GM13977 (cell line): Measurements from ENCODE around the gene SPARC.

ENCODE experiments used
- DNase-seq: peaks from one replicate; pipeline ENCODE4 v3.0.0; 2012; ENCODE audit warnings: low spot score
- in situ Hi-C: fragments of 300-500 bp; cut with MboI; formaldehyde crosslinking; loops from one replicate; pipeline ENCODE4 v1.12.0; 2022; ENCODE audit warnings: low sequenced_read_pairs, low pct_unique_long_range_greater_than_20kb, mixed read lengths, inconsistent platforms; ENCODE audit not compliant: unreplicated experiment
- TF ChIP-seq, protein P1 (sequence below): IDR thresholded peaks from 2 replicates; pipeline ENCODE4 v1.5.1; 2012; ENCODE audit warnings: mild to moderate bottlenecking, control low read depth; ENCODE audit not compliant: insufficient read depth; ENCODE audit errors: extremely low read depth, missing control alignments

SPARC gene

DNA sequence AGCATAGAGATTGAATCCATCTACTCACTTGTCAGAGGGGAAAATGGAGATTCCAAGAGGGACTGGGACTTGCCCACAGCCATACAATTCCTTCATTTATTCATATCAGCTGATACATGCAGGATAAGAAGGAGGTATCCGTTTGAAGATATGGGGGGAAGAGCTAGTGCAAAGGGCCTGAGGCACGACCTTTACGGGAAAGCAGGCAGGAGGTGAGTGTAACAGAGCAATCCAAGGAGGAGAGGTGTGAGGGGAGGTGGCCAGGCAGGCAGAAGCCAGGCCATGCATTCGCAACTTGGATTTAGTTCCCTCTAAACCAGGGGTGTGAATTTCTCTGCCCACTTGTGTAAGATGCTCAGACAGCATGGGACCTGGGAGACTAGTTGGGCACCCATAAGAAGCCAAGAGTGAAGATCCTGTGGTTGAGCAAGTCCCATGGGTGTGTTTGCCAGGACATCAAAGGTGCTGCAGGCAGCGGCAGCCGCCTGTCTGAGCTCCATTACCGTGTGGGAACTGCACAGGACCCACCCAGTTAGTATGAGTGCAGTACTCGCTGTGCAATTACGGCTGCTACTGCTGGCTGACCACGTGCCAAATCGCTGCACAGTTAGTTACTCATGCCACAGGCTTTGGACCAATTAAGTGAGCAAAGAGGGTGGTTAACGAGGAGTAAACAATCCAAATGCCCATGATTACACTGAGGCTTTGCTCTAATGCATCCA lies 64.2 kb downstream of the SPARC start:
- in situ Hi-C loops = no loop called here
- TF ChIP-seq, protein P1, sequence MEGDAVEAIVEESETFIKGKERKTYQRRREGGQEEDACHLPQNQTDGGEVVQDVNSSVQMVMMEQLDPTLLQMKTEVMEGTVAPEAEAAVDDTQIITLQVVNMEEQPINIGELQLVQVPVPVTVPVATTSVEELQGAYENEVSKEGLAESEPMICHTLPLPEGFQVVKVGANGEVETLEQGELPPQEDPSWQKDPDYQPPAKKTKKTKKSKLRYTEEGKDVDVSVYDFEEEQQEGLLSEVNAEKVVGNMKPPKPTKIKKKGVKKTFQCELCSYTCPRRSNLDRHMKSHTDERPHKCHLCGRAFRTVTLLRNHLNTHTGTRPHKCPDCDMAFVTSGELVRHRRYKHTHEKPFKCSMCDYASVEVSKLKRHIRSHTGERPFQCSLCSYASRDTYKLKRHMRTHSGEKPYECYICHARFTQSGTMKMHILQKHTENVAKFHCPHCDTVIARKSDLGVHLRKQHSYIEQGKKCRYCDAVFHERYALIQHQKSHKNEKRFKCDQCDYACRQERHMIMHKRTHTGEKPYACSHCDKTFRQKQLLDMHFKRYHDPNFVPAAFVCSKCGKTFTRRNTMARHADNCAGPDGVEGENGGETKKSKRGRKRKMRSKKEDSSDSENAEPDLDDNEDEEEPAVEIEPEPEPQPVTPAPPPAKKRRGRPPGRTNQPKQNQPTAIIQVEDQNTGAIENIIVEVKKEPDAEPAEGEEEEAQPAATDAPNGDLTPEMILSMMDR = no peak
- no peak for DNase-seq

DNA sequence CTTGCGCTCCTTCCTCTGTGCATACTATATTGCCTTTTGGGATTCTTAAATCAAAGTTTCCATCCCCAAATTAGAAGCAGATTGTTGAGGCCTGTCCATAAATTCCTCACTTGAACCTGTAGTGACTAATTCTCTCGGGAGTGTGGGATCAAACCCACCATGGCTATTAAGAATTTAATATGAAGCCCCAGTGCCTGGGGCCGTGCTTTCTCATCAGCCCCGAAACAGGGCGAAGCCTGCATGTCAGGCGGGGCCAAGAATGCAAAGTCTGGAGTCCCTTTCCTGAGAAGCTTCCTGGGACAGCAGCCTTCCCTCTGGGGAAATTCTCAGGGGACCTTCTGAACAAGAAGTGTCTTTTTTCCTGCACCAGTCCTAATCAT lies 66.3 kb downstream of the SPARC start:
- in situ Hi-C loops = no loop called here
- TF ChIP-seq, protein P1 = no peak
- no peak for DNase-seq

DNA sequence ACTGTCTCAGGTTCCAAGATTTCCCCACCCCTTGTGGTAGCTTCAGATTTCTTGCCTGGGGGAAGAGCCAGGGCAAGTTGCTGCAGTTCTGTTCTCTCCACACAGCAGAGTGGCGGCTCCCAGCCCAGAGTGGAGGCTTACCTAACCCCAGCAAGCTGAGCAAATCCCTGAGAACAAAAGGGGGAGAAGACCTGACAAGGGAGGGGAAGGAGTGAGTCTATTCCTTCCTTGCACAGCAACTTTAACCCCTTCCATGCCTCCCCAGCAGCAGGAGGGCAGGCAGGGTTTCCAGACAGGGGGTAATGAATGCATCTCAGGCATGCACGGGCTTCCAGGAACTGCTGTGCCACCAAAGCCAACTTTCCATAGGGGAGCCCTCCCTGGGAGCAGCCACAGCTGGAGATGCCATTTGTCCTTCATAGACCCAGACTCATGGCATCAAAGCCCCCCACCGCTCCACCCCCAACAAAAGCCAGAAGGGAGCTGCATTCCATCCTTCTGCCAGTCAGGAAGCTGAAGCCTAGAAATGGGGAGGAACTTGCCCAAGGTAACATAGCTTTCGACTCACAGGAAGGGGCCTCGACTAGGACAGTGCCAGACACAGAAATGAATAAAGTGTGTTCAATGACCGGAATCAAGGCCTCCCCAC lies 66.8 kb downstream of the SPARC start:
- in situ Hi-C loops = no loop called here

DNA sequence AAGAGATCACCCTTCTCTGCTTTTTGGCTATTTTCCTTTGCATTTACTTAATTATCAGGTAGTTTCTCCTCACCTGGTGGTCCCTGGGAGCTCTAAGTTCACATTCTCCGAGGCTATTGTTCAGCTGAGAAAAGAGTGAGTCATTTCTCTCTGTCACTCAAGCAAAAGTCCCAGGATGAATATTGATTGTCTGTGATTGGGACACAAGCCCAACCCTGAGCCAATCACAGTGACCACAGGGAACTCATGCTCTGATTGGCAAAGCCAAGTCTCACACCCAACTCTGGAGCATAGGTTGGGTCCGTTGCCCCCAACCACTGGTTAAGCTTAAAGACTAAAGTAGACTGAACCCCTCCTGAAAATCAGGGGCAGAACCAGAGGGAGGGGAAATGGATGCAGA lies 67.8 kb downstream of the SPARC start:
- in situ Hi-C loops = no loop called here
- DNase-seq = no peak

More for the DNA sequence above, 66.8 kb downstream of the SPARC start:
- TF ChIP-seq, protein P1 = no peak
- no peak for DNase-seq

DNA sequence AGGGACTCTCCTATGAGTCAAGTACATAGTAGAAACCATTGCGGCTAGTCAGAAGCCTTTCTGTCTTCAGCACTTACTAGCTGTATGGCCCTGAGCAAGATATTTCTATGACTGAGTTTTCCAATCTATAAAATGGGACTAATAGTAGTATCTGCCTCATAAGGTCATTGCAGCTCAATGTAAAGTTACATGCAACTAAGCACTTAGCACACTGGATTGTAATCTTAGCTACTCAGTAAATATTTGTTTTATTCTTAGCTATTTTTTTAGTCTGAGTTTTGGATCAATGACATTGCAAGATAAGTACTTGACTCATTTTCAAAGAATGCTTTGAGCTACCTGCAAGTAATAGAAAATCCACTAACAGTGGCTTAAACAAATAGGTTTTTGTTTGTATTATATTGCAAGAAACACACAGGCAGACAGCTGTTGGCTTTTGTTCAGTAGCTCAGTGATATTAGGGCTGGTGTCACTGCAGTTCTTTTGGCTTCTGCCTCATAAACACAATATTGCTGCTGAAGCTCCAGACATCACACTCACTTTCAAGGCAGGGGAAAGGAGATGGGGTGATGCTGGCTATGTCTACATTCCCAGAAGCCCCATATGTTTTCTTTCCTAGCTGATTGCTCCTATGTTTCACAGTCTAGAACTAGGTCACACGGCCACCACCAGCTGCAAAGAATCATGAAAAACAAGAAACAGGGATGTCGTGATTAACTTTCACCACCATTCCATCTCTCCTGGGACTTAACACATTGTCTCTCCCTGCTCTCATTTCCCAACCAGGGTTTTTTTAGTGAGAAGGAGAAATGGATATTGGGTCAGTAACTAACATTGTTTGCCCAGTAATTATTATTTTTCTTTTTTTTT lies 68.6 kb downstream of the SPARC start:
- TF ChIP-seq, protein P1 = no peak
- in situ Hi-C loops = no loop called here

More for the DNA sequence above, 67.8 kb downstream of the SPARC start:
- TF ChIP-seq, protein P1 = no peak

DNA sequence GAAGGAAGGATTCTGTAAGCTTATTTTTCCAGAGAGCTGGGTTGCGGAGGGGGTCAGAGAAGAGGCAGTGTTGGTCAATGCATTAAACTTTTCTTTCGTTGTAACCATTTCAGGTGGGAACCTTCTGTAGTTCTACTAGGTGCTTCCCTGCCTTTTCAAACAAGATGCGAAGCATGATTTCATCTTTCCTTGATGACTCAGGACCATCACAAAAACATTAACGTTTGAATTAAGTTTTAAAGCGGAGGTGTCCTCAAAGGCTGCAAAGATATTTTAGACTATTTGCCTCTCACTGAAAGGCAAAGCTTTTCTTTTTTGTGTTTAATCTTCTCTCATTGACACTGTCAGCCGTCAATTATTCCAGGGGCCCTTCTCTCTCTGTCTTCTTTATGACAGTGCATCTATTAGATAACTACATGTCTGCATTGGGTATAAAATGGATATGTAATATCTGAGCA lies 69.3 kb downstream of the SPARC start:
- DNase-seq = no peak
- in situ Hi-C loops = no loop called here

More for the DNA sequence above, 68.6 kb downstream of the SPARC start:
- DNase-seq = no peak

More for the DNA sequence above, 69.3 kb downstream of the SPARC start:
- TF ChIP-seq, protein P1 = no peak
